A549 (cell line): ENCODE data around the gene SNX25.

ENCODE experiments used
- BCL3 ChIP-seq: fragments of >200 bp; sonication (Bioruptor Twin); formaldehyde crosslinking; IDR thresholded peaks from 3 replicates; pipeline ENCODE4 v1.6.1; 2016
- EP300 ChIP-seq, 2 experiments: fragments of >200 bp; sonication (Bioruptor Twin); formaldehyde crosslinking; IDR thresholded peaks; 2 replicates in 1 of 2; 3 replicates in 1 of 2; pipeline ENCODE4 v1.6.1; 2016 to 2017

GRCh38 chr4:185202984-185203485, 6.4 kb upstream of the SNX25 start:
- no peak for TF ChIP-seq EP300 (IDR thresholded peaks at IDR 0.05)
- TF ChIP-seq BCL3: no peak
